OCI-LY1 (cell line): ENCODE results near the gene ESYT1.

ENCODE experiments used
- H2AFZ ChIP-seq: fragments of 200-600 bp; sonication (generic), shearing (Covaris generic); 2 replicates; pipeline ENCODE4 v1.6.0; 2014; ENCODE audit warnings: antibody characterized with exemption, mild to moderate bottlenecking, low read length
- H3F3A ChIP-seq: fragments of 200-600 bp; sonication (generic), shearing (Covaris generic); 2 replicates; pipeline ENCODE4 v1.6.0; 2014; ENCODE audit warnings: mild to moderate bottlenecking, antibody characterized with exemption, low read length, moderate library complexity; ENCODE audit not compliant: insufficient read depth
- H3K27ac ChIP-seq: fragments of 200-600 bp; sonication (generic); 2 replicates; pipeline ENCODE4 v1.5.1; 2014; ENCODE audit warnings: low read length, mixed run types, mild to moderate bottlenecking, low read depth; ENCODE audit not compliant: poor library complexity, severe bottlenecking
- H3K27me3 ChIP-seq: fragments of 200-600 bp; sonication (generic); 2 replicates; pipeline ENCODE4 v1.6.0; 2014; ENCODE audit warnings: antibody characterized with exemption, mild to moderate bottlenecking, low read length, moderate library complexity; ENCODE audit not compliant: insufficient read depth
- H3K36me3 ChIP-seq: fragments of 200-600 bp; sonication (generic); 2 replicates; pipeline ENCODE4 v1.6.1; 2014; ENCODE audit warnings: mild to moderate bottlenecking, antibody characterized with exemption, low read length, moderate library complexity, mixed read lengths; ENCODE audit not compliant: insufficient read depth
- H3K4me1 ChIP-seq: fragments of 200-600 bp; sonication (generic); 2 replicates; pipeline ENCODE4 v1.5.1; 2014; ENCODE audit warnings: mild to moderate bottlenecking, low read length, moderate library complexity; ENCODE audit not compliant: insufficient read depth, severe bottlenecking
- H3K4me2 ChIP-seq: fragments of 200-600 bp; sonication (generic), shearing (Covaris generic); 2 replicates; pipeline ENCODE4 v1.6.1; 2014; ENCODE audit warnings: low read length
- H3K4me3 ChIP-seq: fragments of 200-600 bp; sonication (generic); 2 replicates; pipeline ENCODE4 v1.5.1; 2014; ENCODE audit warnings: low read length, low read depth, mild to moderate bottlenecking, mixed read lengths; ENCODE audit not compliant: poor library complexity, severe bottlenecking
- H3K79me2 ChIP-seq: fragments of 200-600 bp; shearing (Covaris generic); 2 replicates; pipeline ENCODE4 v1.6.1; 2016; ENCODE audit warnings: mixed run types, low read length, mixed read lengths; ENCODE audit not compliant: insufficient read depth
- H3K9ac ChIP-seq: fragments of 200-600 bp; sonication (generic), shearing (Covaris generic); 2 replicates; pipeline ENCODE4 v1.6.1; 2014; ENCODE audit warnings: mild to moderate bottlenecking, low read length, mixed read lengths
- H3K9me2 ChIP-seq: fragments of 200-600 bp; sonication (generic), shearing (Covaris generic); 2 replicates; pipeline ENCODE4 v1.6.1; 2014; ENCODE audit warnings: low read depth, mild to moderate bottlenecking, low read length, mixed read lengths
- H3K9me3 ChIP-seq: fragments of 200-600 bp; shearing (Covaris generic); 2 replicates; pipeline ENCODE4 v1.6.1; 2014; ENCODE audit warnings: low read length, mixed read lengths
- H4K20me1 ChIP-seq: fragments of 200-600 bp; sonication (generic), shearing (Covaris generic); 2 replicates; pipeline ENCODE4 v1.6.0; 2016; ENCODE audit warnings: mild to moderate bottlenecking, low read length; ENCODE audit not compliant: insufficient read depth
- EZH2 ChIP-seq: fragments of 200-600 bp; sonication (generic), shearing (Covaris generic); IDR thresholded peaks from 2 replicates; pipeline ENCODE4 v1.8.0; 2017; ENCODE audit warnings: borderline replicate concordance, mixed run types, mild to moderate bottlenecking, antibody characterized with exemption, low read length, moderate library complexity, mixed read lengths
- TF ChIP-seq, protein P1 (sequence below): fragments of 200-600 bp; sonication (generic), shearing (Covaris generic); IDR thresholded peaks from 2 replicates; pipeline ENCODE4 v1.5.1; 2017; ENCODE audit warnings: mild to moderate bottlenecking, antibody characterized with exemption, low read length, moderate library complexity, mixed read lengths

Gene ESYT1

DNA sequence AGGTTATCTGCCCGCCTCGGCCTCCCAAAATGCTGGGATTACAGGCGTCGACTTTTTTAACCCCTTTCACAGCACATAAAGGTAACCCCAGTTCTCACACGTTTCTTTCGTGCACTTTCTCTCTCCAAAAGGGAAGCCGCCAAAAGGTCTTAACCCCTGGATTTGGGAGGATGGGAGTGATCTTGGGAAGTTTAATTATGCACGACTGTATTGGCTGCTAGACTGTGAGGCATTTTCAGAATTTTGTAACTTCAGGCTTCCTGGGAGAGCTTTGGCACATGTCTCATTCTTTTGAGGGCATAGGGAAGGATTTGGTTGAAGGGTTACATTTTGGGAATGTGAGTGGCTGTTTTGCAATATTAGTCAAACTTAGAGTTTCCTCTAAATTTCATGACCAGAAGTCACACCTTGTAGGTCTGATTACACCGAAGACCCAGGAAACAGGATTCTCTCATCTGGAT, 62.7 kb downstream of the ESYT1 start:
- no peaks in the 10 kb centered on the region for H4K20me1 ChIP-seq
- no peaks in the 10 kb centered on the region for H3K9me3 ChIP-seq
- no peaks in the 10 kb centered on the region for H3K27me3 ChIP-seq
- H2AFZ ChIP-seq = no peak overlapping the region
- H3K4me3 ChIP-seq = peak overlapping the region; percentile 98
- peaks cover 9% of the 10 kb centered on the region; the same call in 1 of the 2 replicates for H3F3A ChIP-seq
- peaks cover 37% of the 10 kb centered on the region for H3K4me1 ChIP-seq
- no peak overlapping the region; the same call in 1 of the 2 replicates for H3K9ac ChIP-seq
- H3K4me2 ChIP-seq = peak overlapping the region; percentile 100
- H3K36me3 ChIP-seq = peaks cover 18% of the 10 kb centered on the region
- H3K79me2 ChIP-seq = peaks cover 24% of the 10 kb centered on the region
- peak overlapping the region; percentile 78 for H3K27ac ChIP-seq
- TF ChIP-seq, protein P1, sequence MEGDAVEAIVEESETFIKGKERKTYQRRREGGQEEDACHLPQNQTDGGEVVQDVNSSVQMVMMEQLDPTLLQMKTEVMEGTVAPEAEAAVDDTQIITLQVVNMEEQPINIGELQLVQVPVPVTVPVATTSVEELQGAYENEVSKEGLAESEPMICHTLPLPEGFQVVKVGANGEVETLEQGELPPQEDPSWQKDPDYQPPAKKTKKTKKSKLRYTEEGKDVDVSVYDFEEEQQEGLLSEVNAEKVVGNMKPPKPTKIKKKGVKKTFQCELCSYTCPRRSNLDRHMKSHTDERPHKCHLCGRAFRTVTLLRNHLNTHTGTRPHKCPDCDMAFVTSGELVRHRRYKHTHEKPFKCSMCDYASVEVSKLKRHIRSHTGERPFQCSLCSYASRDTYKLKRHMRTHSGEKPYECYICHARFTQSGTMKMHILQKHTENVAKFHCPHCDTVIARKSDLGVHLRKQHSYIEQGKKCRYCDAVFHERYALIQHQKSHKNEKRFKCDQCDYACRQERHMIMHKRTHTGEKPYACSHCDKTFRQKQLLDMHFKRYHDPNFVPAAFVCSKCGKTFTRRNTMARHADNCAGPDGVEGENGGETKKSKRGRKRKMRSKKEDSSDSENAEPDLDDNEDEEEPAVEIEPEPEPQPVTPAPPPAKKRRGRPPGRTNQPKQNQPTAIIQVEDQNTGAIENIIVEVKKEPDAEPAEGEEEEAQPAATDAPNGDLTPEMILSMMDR = no peak
- no peak for TF ChIP-seq EZH2
- H3K9me2 ChIP-seq = no peaks in the 10 kb centered on the region

DNA sequence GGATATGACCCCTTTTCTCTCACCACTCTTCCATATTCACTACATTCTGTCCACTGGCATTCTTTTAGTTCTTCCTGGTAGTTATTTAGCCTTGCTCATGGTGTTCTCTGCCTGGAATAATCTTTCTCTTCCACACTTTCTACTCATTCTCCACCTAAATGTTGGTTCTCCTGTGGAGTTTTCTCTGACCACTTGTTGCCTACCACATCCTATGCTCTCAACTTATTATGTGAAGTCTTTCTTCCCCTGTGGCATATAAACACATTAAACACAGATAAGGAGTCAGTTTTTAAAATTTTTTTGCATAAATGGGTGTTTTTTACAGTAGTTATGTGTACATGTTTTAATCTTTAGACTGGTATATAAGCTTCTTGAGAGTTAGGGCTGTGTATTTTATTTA, 64.5 kb downstream of the ESYT1 start:
- H2AFZ ChIP-seq = no peak overlapping the region
- peaks cover 28% of the 10 kb centered on the region for H3K4me1 ChIP-seq
- no peaks in the 10 kb centered on the region; the same call in 1 of the 2 replicates for H3K36me3 ChIP-seq
- H4K20me1 ChIP-seq = no peaks in the 10 kb centered on the region
- no peaks in the 10 kb centered on the region for H3K9me3 ChIP-seq
- H3K79me2 ChIP-seq = peaks cover 13% of the 10 kb centered on the region
- peaks cover 9% of the 10 kb centered on the region; the same call in 1 of the 2 replicates for H3F3A ChIP-seq
- H3K27ac ChIP-seq = no peak overlapping the region
- no peaks in the 10 kb centered on the region for H3K9me2 ChIP-seq
- TF ChIP-seq EZH2 = no peak
- TF ChIP-seq, protein P1 = no peak
- H3K4me3 ChIP-seq = no peak overlapping the region
- no peak overlapping the region for H3K9ac ChIP-seq
- H3K27me3 ChIP-seq = no peaks in the 10 kb centered on the region
- H3K4me2 ChIP-seq = no peak overlapping the region

DNA sequence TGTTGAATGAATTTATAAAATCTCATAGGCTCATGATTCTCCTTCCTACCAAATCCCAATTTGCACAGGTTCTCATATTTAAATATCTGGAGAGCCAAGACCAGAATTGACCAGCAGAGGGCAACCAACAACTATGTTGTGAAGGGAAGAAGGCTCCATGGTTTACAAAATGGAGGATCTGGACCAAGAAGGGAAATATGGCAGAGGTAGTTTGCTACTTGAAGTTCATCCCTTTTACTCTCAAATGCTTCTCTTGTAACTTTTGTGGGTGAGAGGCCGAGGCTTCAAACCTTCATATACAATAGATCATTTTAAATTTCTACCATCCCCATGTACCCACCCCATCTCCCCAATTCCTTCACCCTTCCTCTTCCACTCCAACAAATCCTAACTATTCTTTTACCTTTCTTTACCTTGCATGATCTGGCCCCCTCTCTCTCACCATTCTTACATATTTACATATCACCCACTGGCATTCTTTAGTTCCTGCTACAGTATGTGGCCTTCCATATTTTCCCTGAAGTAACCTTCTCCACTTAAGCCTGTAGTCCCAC, 65.0 kb downstream of the ESYT1 start:
- Histone ChIP-seq H2AFZ (peak overlapping the region; percentile 23; the same call in 1 of the 2 replicates), H3K4me2 (no peak overlapping the region)

More for the DNA sequence above, 65.0 kb downstream of the ESYT1 start:
- peaks cover 23% of the 10 kb centered on the region for H3K4me1 ChIP-seq
- TF ChIP-seq, protein P1 = peak; percentile 90
- TF ChIP-seq EZH2 = no peak
- H3K9ac ChIP-seq = no peak overlapping the region
- H3K9me2 ChIP-seq = no peaks in the 10 kb centered on the region
- H3K4me3 ChIP-seq = no peak overlapping the region
- no peak overlapping the region for H3K27ac ChIP-seq
- H3F3A ChIP-seq = peaks cover 9% of the 10 kb centered on the region; the same call in 1 of the 2 replicates
- H3K9me3 ChIP-seq = no peaks in the 10 kb centered on the region
- H3K36me3 ChIP-seq = no peaks in the 10 kb centered on the region
- H3K79me2 ChIP-seq = peaks cover 8% of the 10 kb centered on the region
- H3K27me3 ChIP-seq = no peaks in the 10 kb centered on the region
- no peaks in the 10 kb centered on the region for H4K20me1 ChIP-seq
